Progenitor cell of endocrine pancreas (in vitro differentiated cells): ENCODE data around the gene USE1. TPM values are rescaled to one million over a fixed set of nuclear protein-coding genes. Genes with fewer than 3 reads are reported as not detected.
A peak's percentile ranks its signal among the peaks of the same experiment; 100 is the strongest.

Experiments used
- DNase-seq: peaks from one replicate; pipeline ENCODE4 v3.0.0; 2021; ENCODE audit warnings: low spot score; ENCODE audit not compliant: unreplicated experiment
- H3K27ac Mint-ChIP-seq: 2 replicates; pipeline ENCODE4 v1.8.0; 2021; ENCODE audit warnings: mild to moderate bottlenecking, moderate library complexity, mixed read lengths
- H3K27me3 Mint-ChIP-seq: 2 replicates; pipeline ENCODE4 v1.8.0; 2021; ENCODE audit warnings: mixed read lengths
- H3K36me3 Mint-ChIP-seq: 2 replicates; pipeline ENCODE4 v1.8.0; 2022; ENCODE audit warnings: mixed read lengths; ENCODE audit not compliant: insufficient read depth
- H3K4me1 Mint-ChIP-seq: 2 replicates; pipeline ENCODE4 v1.8.0; 2021; ENCODE audit warnings: low read depth, mixed read lengths
- H3K4me3 Mint-ChIP-seq: 2 replicates; pipeline ENCODE4 v1.8.0; 2021; ENCODE audit warnings: low read depth, mild to moderate bottlenecking, moderate library complexity, mixed read lengths
- H3K9me3 Mint-ChIP-seq: 2 replicates; pipeline ENCODE4 v1.8.0; 2021; ENCODE audit warnings: low read depth, mixed read lengths
- CTCF ChIP-seq: fragments of 200-600 bp; sonication (generic); IDR thresholded peaks from one replicate; pipeline ENCODE4 v1.5.0; 2021; ENCODE audit warnings: antibody characterized with exemption, mild to moderate bottlenecking; ENCODE audit not compliant: unreplicated experiment
- total RNA-seq: library from RNA; stranded (reverse); gene quantifications from 2 replicates; pipeline ENCODE4 v1.2.1, GENCODE V29; 2021

USE1 gene
- total RNA-seq, 1 donor from 2014 or later: 27.2 TPM

DNA sequence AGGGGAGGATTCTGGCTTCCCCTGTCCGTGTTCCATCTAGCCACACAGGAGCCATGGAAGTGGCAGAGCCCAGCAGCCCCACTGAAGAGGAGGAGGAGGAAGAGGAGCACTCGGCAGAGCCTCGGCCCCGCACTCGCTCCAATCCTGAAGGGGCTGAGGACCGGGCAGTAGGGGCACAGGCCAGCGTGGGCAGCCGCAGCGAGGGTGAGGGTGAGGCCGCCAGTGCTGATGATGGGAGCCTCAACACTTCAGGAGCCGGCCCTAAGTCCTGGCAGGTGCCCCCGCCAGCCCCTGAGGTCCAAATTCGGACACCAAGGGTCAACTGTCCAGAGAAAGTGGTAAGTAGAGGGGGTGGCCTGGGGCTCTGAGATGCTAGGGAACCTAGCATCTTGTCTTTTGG lies 53.6 kb downstream of the USE1 start:
- Mint-ChIP-seq H3K27ac (no peak overlapping the region), H3K27me3 (no peaks in the 10 kb centered on the region), H3K4me3 (peak overlapping the region; percentile 93), H3K9me3 (peaks cover 4% of the 10 kb centered on the region), H3K4me1 (peaks cover 6% of the 10 kb centered on the region), H3K36me3 (peaks cover 6% of the 10 kb centered on the region)
- TF ChIP-seq CTCF: no peak
- DNase-seq: no peak

Other genes with a start within 250 kb of the USE1 start
- gene CPAMD8, start 188.5 kb upstream of the USE1 start, total RNA-seq: 58.6 and 63.4 TPM in 2 replicates
- gene HAUS8, start 139.9 kb upstream of the USE1 start, total RNA-seq: 17.7 and 21.7 TPM in 2 replicates
- 78.5 and 79.7 TPM in 2 replicates for gene MYO9B, start 139.6 kb upstream of the USE1 start, total RNA-seq
- gene OCEL1, start 10.9 kb downstream of the USE1 start, total RNA-seq: 20.1 and 21.8 TPM in 2 replicates
- 134 and 150 TPM in 2 replicates for gene NR2F6, start 30.6 kb downstream of the USE1 start, total RNA-seq
- gene USHBP1, start 49.4 kb downstream of the USE1 start, total RNA-seq: 0.38 and 0.51 TPM in 2 replicates
- gene BABAM1, start 52.1 kb downstream of the USE1 start, total RNA-seq: 93.4 and 113 TPM in 2 replicates
- gene ANKLE1, start 66.5 kb downstream of the USE1 start, total RNA-seq: 6.4 and 8.1 TPM in 2 replicates
- 16.2 and 16.9 TPM in 2 replicates for gene ABHD8, start 88.1 kb downstream of the USE1 start, total RNA-seq
- 54.0 and 54.4 TPM in 2 replicates for gene MRPL34, start 90.5 kb downstream of the USE1 start, total RNA-seq
- 38.6 and 41.4 TPM in 2 replicates for gene DDA1, start 94.2 kb downstream of the USE1 start, total RNA-seq
- 45.2 and 45.3 TPM in 2 replicates for gene ANO8, start 119.5 kb downstream of the USE1 start, total RNA-seq
- gene GTPBP3, start 122.2 kb downstream of the USE1 start, total RNA-seq: 44.5 and 46.9 TPM in 2 replicates
- 0.12 and 0.42 TPM in 2 replicates for gene PLVAP, start 162.0 kb downstream of the USE1 start, total RNA-seq
- gene CCDC194, start 178.8 kb downstream of the USE1 start, total RNA-seq: not detected in 2 replicates
- 0.60 and 0.67 TPM in 2 replicates for gene BST2, start 190.3 kb downstream of the USE1 start, total RNA-seq
- gene MVB12A, start 204.7 kb downstream of the USE1 start, total RNA-seq: 50.7 and 56.6 TPM in 2 replicates
- gene TMEM221, start 233.3 kb downstream of the USE1 start, total RNA-seq: 3.6 and 4.5 TPM in 2 replicates
- not detected in 2 replicates for gene NXNL1, start 245.6 kb downstream of the USE1 start, total RNA-seq